Stimulated activated CD8-positive, alpha-beta memory T cell treated with anti-CD3 and anti-CD28 coated beads, Interleukin-12 subunit alpha, Interleukin-12 subunit beta, amount 100 ng/mL, for 1 hour (primary cell): Measurements from ENCODE around the gene NREP.

Source experiments
- DNase-seq: peaks from one replicate; pipeline ENCODE4 v3.0.0-alpha.2; 2020; ENCODE audit warnings: low read depth

The NREP gene

DNA sequence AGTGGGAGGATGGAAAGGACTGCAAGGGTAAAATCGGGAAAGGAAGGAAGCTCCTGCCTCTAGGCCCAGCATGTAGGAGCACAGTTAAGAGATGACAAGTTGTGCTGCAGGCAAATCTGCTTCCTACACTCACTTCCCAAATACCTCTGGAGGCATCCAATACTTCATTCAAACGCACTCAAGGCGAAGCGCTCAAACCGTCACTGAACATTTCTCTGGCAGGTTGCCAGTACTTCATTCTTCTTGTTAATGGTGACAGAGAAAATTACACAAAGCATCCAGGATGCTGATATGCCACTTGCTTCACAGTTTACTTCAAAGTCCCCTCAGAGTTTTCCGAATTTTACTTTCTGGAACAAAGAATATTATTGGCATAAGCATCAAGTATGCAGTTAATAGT, 59.8 kb downstream of the NREP start:
- no peak for DNase-seq

DNA sequence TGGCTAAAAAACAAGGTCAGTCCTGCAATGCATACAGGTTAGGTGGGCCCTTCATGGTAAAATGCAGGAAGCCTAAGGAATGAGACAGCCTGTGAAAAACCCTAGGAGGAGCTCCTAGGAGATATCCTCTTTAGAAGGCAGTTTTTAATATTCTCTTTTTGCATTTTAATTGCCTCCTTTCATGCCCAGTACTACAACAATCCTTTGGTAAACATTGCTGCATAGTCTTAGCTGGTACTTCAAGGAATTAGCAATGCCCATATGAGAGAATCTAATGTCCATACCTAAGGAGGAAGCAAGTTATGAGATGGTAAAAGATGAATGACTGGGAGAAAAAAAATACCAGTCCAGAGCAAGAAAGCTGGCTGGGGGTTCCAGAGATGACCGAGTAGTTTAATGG, 61.0 kb downstream of the NREP start:
- no peak for DNase-seq

- DNase-seq, result no peak
These were observed 62.9 kb downstream of the NREP start for GRCh38 chr5:111694133-111694532.

- no peak for DNase-seq
These were observed 65.1 kb downstream of the NREP start for GRCh38 chr5:111691914-111692313.

DNA sequence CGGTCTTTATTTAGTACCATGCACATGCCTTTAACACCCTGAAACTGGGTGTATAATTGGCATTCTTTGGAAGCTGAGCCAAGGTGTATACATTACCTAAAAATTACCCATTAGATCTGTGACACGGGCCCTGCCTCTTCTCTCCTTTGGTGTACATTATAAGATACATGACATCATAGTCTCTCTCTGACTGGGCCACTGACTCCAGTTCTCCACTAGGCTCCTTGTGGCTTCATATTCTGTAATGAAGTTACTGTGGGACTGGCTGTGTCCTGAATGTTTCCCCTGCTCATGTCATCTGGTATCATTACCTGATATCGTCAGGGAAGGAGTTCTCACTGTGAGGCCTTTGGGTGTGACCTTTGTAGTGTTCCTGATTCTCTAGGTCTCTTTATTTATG, 65.5 kb downstream of the NREP start:
- DNase-seq, result no peak

DNA sequence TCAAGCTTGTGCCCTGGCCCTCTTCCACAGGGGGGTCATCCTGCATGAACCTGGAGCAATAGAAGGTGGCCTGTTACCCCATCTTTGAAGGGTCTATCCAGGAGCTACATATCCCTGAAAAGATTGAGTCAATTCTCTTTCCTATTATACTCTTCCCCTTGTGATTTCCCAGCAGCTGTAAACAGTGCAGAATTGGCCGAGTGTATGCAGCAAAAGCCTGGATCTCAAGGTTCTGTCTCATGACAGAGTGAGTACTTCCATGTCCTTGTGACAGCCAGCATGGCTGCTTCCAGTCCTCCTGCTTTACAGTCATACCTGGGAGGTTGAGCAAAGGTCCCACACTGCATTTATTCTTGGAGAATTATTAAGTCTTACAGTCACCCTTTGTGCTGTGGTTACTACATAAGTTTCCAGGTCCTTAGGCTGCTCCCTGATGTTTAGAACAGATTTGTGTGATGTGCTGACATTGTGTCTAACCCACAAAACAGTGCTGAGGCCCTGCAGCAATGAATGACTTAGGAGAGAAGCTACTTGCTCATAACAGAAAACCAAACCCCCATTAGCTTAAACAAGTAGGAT, 67.5 kb downstream of the NREP start:
- DNase-seq, result no peak

GRCh38 chr5:111685969-111686368, 71.0 kb downstream of the NREP start:
- no peak for DNase-seq

GRCh38 chr5:111682641-111683040, 74.4 kb downstream of the NREP start:
- no peak for DNase-seq

DNA sequence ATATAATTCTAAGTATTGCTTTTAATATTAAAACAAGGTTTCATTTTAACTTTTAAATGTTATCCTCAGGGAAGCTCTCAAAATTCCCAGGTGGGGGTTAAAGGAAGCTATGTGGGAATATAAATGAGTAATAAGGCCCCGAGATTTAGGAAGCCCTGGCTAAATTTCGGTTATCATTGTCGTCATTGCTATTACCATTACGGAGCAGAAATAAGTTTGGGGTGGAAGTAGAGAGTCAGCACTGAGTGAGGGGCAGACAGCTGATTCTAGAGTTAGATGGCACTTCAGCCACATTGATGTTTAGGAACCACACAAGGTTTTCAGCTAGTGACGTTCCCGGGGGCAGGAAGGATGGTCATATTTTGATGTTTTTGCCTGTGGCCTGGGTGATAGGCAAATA, 74.9 kb downstream of the NREP start:
- no peak for DNase-seq

DNA sequence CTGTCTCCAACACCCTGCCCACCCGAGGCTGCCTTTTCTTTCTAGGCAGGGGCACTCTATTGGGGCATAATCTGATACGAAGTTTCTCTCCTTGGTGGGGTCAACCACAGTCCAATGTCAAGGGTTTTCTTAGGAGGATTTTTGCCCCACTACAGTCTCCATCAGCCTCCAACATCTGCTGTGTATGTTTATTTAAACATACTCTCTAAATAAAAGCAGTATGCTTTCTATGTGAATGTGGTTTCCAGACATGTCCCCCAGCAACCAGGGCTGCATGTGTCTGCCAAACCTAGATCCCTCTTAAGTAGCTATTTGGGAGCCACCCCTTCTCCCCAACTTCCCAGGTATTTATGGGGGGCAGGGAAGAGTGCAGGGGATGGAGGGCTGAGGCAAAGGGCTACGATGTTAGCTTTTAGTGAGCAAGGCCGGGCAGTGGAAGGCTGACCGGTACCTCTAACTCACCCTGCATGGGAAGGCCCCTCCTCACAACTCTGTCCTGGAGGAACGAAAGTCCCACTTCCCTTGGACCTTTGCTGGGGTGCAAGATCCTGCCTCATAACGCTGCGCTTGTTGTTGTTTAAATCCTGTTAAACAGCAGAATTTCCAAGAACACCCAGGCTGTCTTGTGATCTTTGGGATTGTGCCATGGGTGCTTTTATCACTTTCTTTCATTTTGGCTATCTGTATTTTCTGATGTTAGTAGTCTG, 75.4 kb downstream of the NREP start:
- no peak for DNase-seq

- no peak for DNase-seq
These were observed 76.1 kb downstream of the NREP start for GRCh38 chr5:111680737-111681413.

GRCh38 chr5:111679611-111680010, 77.4 kb downstream of the NREP start:
- no peak for DNase-seq
